HG02884 (cell line): ENCODE results near the gene TBPL1.
"Not testable (repeated sequence)": the region's sequence is repeated elsewhere in the genome, so short reads cannot be mapped to it uniquely, and the experiment has no call there.

Experiments used
- ATAC-seq: cut with Tn5 transposase; IDR thresholded peaks from one replicate; pipeline ENCODE4 v1.9.1; 2021; ENCODE audit warnings: mild to moderate bottlenecking, moderate library complexity; ENCODE audit not compliant: unreplicated experiment

Gene TBPL1

GRCh38 chr6:133971861-133972260 is 18.8 kb downstream of the TBPL1 start:
- ATAC-seq, result no peak

GRCh38 chr6:133972388-133972787 is 19.4 kb downstream of the TBPL1 start:
- ATAC-seq, result no peak

DNA sequence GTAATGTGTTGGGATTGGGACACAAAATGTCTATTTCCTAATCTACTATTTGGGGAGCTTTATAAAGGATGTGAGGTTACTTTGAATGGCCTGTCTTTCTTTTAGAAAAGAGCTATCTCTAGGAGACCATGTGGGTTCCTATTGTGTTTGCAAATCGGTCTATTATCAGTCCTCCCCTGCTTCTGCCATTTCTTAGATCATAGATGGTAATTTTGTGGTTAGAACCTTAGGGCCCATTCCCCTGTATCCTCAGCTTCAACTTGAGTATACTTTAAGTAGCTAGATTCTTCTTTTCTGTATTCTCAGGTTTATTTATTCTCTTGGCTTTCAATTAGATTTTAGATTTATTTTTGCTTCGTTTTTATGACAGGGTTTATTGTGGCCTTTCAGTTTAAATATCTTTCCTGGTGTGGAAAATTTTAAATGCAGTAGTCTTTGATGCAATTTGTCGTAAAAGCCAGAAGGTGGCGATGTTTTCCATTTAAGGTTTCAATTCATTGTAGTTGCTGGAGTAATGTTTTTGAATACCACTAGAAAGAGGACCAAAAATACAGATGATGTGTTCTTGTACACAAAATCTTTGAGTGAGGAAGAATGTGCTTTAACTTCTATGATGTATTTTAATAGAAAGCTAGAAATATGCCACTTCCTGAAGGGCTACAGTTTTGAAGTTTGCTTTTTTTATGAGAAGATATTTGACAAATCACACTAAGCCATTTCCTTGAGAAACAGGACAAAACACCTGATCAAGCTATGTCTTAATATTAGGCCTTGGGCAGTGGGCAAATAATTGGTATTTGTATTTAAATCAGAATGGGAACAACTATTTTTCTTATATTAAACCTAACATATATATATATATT is 20.3 kb downstream of the TBPL1 start:
- no peak for ATAC-seq

GRCh38 chr6:133977983-133978895 is 25.2 kb downstream of the TBPL1 start:
- no peak for ATAC-seq

DNA sequence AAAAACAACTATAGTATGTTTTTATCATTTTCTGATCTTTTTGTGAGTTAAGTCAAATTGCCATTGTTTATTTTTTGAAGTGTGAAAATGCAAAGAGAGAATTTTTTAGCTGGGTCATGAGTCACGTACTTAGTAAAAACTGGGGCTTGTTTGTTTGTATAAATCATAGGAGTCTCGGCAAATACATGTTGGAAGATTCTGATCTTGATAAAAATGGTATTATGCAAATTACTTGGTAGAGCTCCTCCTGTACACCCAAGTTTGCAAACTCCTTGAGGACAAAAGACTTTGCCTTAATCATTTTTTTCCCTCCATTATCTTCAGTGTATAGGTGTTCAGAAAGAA is 25.8 kb downstream of the TBPL1 start:
- ATAC-seq, result no peak

GRCh38 chr6:133979269-133979963 is 26.4 kb downstream of the TBPL1 start:
- not testable (repeated sequence) for ATAC-seq

DNA sequence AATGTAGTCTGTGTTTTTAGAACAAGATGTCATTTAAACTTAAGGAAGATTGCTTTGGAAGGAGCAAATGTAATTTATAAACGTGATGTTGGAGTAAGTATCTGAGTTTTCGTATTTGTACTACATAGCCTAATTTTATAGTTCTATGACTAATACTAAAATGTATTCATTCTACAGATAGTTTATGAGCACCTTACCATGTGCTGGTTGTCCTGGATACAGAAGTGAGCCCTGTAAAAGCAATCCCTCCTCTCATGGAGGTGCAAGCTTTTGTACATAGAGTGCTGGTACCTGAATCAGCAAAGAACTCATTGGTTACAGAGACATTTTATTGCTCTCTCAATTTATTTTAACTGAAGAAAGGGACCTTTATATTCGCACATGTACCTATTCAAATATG is 27.1 kb downstream of the TBPL1 start:
- no peak for ATAC-seq

DNA sequence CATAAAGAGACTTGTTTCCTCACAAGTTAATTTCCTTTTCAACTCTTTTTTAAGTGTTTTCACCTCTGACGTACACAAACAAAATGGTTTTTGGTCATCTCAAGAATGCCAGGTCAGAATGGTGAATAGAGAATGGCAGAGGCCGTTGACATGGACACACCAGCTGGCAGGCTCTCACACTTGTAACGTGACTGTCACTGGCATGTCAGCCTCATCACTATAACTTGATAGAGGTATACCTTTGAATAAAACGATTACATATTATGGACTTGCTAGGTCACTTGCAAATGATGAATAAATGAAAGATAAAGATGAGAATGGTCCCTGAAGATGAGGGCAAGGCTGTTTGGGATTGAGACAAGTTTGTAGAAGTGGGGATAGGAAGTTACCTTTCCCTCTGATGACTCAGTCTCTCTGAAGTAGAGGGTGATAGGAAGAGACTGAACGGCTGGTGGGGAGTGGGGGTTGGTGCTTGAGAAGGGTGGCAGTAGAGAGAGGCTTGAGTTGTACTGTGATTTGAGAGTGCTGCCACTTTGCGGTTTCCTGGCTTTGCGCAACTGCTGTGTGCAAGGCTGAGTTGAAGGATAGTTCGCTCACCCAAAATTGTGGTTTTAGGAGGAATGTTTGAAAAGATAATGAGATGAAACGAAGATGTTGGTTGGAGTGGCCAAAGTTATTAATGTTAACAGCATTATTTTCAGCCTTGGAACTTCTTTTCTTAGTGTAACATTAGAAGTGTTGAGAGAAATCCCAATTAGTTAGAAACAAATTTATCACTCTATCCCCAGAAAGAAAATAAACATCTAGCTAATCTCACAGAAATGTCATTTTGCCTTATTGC is 30.3 kb downstream of the TBPL1 start:
- ATAC-seq, result no peak

- no peak for ATAC-seq
Observed at GRCh38 chr6:133985970-133986369, 32.9 kb downstream of the TBPL1 start.

DNA sequence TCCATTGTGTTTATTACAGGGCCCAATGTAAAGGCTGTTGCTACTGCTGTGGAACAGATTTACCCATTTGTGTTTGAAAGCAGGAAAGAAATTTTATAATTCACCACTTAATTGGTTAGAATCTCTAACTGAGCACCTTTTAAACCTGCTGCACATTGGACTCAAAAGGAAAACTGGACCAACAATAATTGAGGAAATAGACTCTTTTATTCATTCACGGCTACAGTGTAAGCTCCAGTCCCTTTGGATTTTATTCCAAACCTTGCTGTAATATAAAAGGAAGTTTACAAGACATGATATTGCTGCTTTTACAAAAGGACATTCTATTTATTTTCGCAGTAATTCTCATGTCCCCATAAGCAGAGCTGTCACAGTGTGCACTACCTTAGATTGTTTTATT is 33.9 kb downstream of the TBPL1 start:
- ATAC-seq, result no peak

DNA sequence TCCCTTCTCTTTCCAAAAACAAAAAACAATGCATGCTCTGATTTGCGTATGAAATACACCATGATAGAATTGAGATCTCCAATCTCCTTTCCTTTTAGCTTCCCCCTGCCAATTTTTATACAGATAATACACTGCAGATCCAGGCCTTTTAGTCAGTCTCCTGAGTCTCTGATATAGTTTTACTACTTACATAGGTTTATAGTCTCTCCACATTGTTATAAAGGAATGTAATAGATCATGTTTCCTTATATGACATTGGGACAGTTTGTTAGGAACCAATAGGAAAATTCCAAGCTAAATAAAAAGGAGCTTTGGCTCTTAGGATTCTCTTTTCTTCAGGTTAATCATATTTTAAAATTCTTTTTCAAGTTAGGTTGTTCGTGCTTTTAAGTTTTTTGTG is 36.5 kb downstream of the TBPL1 start:
- no peak for ATAC-seq

DNA sequence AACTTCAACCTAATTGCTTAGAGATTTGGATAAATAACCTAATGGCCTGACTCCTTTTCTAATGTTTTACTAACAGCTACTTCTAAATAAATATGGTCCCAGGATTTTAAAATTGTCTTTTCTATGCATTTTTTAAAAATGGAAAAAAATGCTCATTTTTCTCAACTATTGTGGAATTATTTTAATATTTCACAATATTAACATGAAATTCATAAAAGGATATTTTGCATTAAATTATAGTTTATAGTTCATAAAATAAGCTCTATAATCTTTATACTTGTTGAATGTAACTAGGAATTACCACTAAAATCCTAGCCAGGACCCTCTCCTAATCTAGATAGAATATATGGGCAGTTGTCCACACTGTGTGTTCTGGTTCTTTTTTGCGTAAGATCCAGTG is 37.3 kb downstream of the TBPL1 start:
- no peak for ATAC-seq

DNA sequence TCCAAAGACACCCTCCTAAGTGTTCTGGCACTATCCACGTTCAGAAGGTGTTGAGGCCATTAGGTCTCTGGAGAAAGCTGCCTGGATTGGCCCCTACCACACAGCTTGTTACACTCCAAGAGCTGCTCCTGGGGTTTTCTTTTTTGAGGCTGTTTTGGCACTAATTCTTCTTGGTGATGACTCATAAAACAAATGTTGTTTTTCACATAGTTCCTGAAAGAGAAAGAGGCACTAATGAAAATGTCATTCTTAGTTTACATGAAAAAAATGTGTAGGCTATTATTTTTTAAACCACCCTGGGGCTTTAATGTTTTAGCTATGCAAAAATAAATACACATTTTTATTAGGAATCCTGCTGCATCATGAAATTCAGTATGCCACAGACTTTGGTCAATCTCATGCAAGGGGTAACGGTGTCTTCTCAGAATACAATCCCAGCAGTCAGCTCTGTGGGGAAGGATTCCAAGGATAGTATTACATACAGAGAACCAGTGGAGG is 38.1 kb downstream of the TBPL1 start:
- ATAC-seq, result no peak

DNA sequence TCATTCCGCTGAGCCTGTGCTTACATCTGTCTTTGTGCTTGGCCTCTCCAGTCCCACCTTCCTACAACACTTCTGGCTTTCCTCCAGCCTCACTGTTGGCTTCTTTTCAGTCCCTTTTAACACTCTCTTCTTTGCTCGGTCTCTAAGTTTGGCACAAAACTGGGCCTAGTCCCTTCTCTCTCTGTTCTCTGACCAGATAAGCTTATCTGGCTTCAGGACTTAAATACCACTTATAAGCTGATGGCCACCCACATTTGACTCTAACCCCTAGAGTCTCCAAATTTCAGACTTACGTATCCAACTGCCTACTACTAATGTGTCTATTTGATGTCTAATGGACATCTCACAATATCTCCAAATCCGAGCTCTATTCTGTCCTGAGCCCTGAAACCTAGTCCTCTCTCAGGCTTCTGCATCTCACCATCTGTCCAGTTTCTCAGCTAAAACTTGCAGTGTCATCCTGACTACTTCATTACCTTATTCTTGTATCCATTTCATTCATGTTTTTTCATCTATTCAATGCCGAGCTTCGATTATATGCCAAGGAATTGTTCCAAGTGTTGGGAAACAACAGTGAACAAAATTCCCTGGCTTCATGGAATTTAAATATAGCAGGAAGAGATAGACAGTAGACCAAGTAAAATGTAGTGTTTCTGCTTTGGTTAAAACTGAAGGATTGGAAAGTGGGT is 40.1 kb downstream of the TBPL1 start:
- ATAC-seq, result no peak

- ATAC-seq, result no peak
Observed at GRCh38 chr6:133995296-133995695, 42.3 kb downstream of the TBPL1 start.

DNA sequence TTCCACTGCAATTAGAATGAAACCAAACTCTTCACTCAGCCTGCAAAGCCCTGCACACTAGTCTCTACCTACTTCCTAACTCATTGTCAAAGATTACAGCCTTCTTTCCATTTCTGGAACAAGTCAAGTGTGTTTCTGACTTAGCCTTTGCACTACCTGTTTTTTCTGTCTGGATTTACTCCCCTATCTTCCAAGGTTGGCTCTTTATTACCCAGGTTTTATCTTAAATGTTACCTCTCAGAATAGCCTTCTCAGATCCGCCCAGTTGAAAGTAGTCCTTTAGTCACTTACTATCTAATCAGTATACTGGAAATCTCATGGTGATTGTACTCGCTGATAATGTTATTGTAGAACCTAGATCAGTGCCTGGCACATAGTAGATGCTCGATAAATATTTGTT is 42.7 kb downstream of the TBPL1 start:
- ATAC-seq, result no peak

DNA sequence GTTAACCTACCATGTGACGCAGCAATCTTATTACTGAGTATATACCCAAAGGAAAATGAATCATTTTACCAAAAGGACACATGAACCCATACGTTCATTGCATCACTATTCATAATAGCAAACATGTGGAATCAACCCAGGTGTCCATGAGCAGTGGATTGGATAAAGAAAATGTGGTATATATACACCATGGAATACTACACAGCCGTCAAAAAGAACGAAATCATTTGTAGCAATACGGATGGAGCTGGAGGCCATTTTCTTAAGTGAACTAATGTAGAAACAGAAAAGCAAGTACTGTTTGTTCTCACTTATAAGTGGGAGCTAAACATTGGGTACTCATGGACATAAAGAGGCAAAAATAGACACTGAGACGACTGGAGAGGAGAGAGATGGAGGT is 44.2 kb downstream of the TBPL1 start:
- no peak for ATAC-seq

GRCh38 chr6:133999305-133999704 is 46.3 kb downstream of the TBPL1 start:
- no peak for ATAC-seq

DNA sequence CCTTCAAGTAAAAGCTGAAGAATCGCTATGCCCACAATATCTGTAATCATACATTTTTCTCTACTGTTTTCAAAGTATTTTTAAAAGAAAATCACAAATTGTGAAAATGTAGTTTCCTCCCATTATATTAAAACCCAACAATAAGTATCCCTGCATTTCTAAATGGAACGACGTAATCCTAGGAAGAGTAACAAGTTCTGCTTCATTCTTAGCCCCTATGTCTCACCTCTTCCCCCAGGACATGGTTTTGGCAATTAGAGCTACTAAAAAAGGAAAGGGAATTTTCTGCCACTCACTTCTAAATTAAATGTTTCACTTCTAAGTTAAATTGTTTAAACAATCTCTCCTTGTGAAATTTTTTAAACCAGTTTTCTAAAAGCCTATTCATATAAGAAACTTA is 47.4 kb downstream of the TBPL1 start:
- ATAC-seq, result no peak

GRCh38 chr6:134002821-134003220 is 49.8 kb downstream of the TBPL1 start:
- ATAC-seq, result no peak
